OCI-LY7 (cell line): ENCODE results near the gene CWC27. TPM values are rescaled to one million over a fixed set of nuclear protein-coding genes. Genes with fewer than 3 reads are reported as not detected.

Experiments
- BruUV-seq: library from RNA; stranded (reverse); fragments of 400-500 nt; replicated peaks from 2 replicates; lab custom pipeline; 2021; lab: Mats Ljungman, UMichigan
- CTCF ChIA-PET: fragments of 300-600 bp; sonication (Branson Sonifier 250); formaldehyde crosslinking; loops from one replicate; lab custom pipeline; 2022; ENCODE audit warnings: antibody characterized with exemption; ENCODE audit not compliant: unreplicated experiment; lab: Charles Lee
- POLR2A ChIA-PET: fragments of 300-600 bp; sonication (Branson Sonifier 250); formaldehyde crosslinking; loops from one replicate; lab custom pipeline; 2022; ENCODE audit warnings: antibody characterized with exemption; lab: Charles Lee
- DNase-seq: peaks from one replicate; pipeline ENCODE4 v3.0.0-alpha.2; 2015; ENCODE audit warnings: low spot score
- H2AFZ ChIP-seq: fragments of 200-600 bp; sonication (generic), shearing (Covaris generic); 2 replicates; pipeline ENCODE4 v1.6.1; 2014; ENCODE audit warnings: mild to moderate bottlenecking, antibody characterized with exemption, low read length, moderate library complexity
- H3K27ac ChIP-seq: fragments of 200-600 bp; sonication (generic); 2 replicates; pipeline ENCODE4 v1.5.1; 2014; ENCODE audit warnings: mixed run types, low read depth, mild to moderate bottlenecking, moderate library complexity, low read length, inconsistent platforms; ENCODE audit not compliant: poor library complexity, severe bottlenecking
- H3K36me3 ChIP-seq: fragments of 200-600 bp; sonication (generic); 2 replicates; pipeline ENCODE4 v1.6.1; 2014; ENCODE audit warnings: mild to moderate bottlenecking, antibody characterized with exemption, low read length, moderate library complexity, mixed read lengths; ENCODE audit not compliant: insufficient read depth
- H3K4me1 ChIP-seq: fragments of 200-600 bp; sonication (generic); 2 replicates; pipeline ENCODE4 v1.5.1; 2014; ENCODE audit warnings: mild to moderate bottlenecking, low read length; ENCODE audit not compliant: insufficient read depth, poor library complexity, severe bottlenecking
- H3K4me2 ChIP-seq: fragments of 200-600 bp; sonication (generic); 2 replicates; pipeline ENCODE4 v1.6.1; 2014; ENCODE audit warnings: mild to moderate bottlenecking, low read length
- H3K4me3 ChIP-seq: fragments of 200-600 bp; sonication (generic); 2 replicates; pipeline ENCODE4 v1.5.1; 2014; ENCODE audit warnings: mild to moderate bottlenecking, low read depth, low read length; ENCODE audit not compliant: poor library complexity, severe bottlenecking
- H3K79me2 ChIP-seq: fragments of 200-600 bp; sonication (generic); 2 replicates; pipeline ENCODE4 v1.6.1; 2016; ENCODE audit warnings: low read depth, mild to moderate bottlenecking, low read length, moderate library complexity, mixed read lengths; ENCODE audit not compliant: insufficient read depth
- H3K9me2 ChIP-seq: fragments of 200-600 bp; sonication (generic); 2 replicates; pipeline ENCODE4 v1.6.1; 2016; ENCODE audit warnings: mild to moderate bottlenecking, low read length, mixed read lengths; ENCODE audit not compliant: insufficient read depth
- H3K9me3 ChIP-seq: fragments of 200-600 bp; sonication (generic); 2 replicates; pipeline ENCODE4 v1.6.1; 2014; ENCODE audit warnings: mild to moderate bottlenecking, mixed run types, low read length, mixed read lengths
- H4K20me1 ChIP-seq: fragments of 200-600 bp; sonication (generic); 2 replicates; pipeline ENCODE4 v1.6.1; 2014; ENCODE audit warnings: mild to moderate bottlenecking, antibody characterized with exemption, low read length, moderate library complexity, mixed read lengths; ENCODE audit not compliant: insufficient read depth
- EZH2phosphoT487 ChIP-seq: fragments of 200-600 bp; sonication (generic); IDR thresholded peaks from 2 replicates; pipeline ENCODE4 v1.6.1; 2018; ENCODE audit warnings: low read depth, borderline replicate concordance, mild to moderate bottlenecking, mixed run types, antibody characterized with exemption, low read length, moderate library complexity, mixed read lengths
- intact Hi-C: fragments of 100-400 bp; cut with micrococcal nuclease; formaldehyde crosslinking; loops from one replicate; pipeline ENCODE4 v1.10.0; 2022; ENCODE audit not compliant: unreplicated experiment
- total RNA-seq, 2 experiments: library from RNA; depleted of rRNA in 1 of 2; stranded (reverse); fragments of >200 nt in 1 of 2; shearing (Covaris generic) in 1 of 2; gene quantifications; 2 replicates each; pipeline ENCODE4 v1.2.3, GENCODE V29; 2014 to 2022
- TF ChIP-seq, protein P1 (sequence below): fragments of 200-600 bp; sonication (generic); conservative IDR thresholded peaks from 2 replicates; pipeline ENCODE4 v1.5.1; 2014; ENCODE audit warnings: mild to moderate bottlenecking, antibody characterized with exemption, low read length, moderate library complexity, mixed read lengths

CWC27 gene
- total RNA-seq, 2 experiments from 2014 or later = 15.4 to 33.1 TPM

DNA sequence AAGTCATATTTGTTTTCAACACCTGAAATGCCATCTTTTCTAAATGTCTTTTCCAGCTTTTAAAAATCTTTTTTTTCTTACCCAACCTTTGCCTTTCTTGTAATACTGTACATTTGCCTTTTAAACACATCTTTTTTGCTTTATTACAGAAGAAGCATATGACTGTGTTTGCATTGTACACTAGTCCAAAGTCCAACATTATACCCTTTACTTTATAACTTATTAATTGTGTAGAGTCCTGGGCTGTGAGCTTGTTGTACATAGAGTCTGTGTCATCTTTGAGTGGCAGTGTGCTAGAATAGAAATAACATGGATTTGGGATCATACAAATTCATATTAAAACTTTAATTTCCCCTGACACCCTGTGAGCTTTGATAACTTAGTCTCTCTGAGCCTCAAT lies 23.7 kb downstream of the CWC27 start:
- DNase-seq = no peak
- POLR2A ChIA-PET = interaction anchor here (0.7 to 1.3 kb wide), 2 partner anchors 21 to 346 kb away, joined by 3 read pairs; no protein-coding TSS in a partner anchor
- no peak overlapping the region for H2AFZ ChIP-seq
- H3K36me3 ChIP-seq = peaks cover 8% of the 10 kb centered on the region; the same call in 1 of the 2 replicates
- H3K9me3 ChIP-seq = no peaks in the 10 kb centered on the region
- no TSS peak for BruUV-seq
- no peak overlapping the region for H3K4me2 ChIP-seq
- no peak overlapping the region for H3K4me3 ChIP-seq
- intact Hi-C loops = no loop called here
- TF ChIP-seq, protein P1, sequence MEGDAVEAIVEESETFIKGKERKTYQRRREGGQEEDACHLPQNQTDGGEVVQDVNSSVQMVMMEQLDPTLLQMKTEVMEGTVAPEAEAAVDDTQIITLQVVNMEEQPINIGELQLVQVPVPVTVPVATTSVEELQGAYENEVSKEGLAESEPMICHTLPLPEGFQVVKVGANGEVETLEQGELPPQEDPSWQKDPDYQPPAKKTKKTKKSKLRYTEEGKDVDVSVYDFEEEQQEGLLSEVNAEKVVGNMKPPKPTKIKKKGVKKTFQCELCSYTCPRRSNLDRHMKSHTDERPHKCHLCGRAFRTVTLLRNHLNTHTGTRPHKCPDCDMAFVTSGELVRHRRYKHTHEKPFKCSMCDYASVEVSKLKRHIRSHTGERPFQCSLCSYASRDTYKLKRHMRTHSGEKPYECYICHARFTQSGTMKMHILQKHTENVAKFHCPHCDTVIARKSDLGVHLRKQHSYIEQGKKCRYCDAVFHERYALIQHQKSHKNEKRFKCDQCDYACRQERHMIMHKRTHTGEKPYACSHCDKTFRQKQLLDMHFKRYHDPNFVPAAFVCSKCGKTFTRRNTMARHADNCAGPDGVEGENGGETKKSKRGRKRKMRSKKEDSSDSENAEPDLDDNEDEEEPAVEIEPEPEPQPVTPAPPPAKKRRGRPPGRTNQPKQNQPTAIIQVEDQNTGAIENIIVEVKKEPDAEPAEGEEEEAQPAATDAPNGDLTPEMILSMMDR = no peak
- TF ChIP-seq EZH2phosphoT487 = no peak
- no peak overlapping the region for H3K27ac ChIP-seq
- H4K20me1 ChIP-seq = no peaks in the 10 kb centered on the region
- no peaks in the 10 kb centered on the region for H3K79me2 ChIP-seq
- H3K4me1 ChIP-seq = no peaks in the 10 kb centered on the region
- CTCF ChIA-PET = no interaction called here
- H3K9me2 ChIP-seq = no peaks in the 10 kb centered on the region

DNA sequence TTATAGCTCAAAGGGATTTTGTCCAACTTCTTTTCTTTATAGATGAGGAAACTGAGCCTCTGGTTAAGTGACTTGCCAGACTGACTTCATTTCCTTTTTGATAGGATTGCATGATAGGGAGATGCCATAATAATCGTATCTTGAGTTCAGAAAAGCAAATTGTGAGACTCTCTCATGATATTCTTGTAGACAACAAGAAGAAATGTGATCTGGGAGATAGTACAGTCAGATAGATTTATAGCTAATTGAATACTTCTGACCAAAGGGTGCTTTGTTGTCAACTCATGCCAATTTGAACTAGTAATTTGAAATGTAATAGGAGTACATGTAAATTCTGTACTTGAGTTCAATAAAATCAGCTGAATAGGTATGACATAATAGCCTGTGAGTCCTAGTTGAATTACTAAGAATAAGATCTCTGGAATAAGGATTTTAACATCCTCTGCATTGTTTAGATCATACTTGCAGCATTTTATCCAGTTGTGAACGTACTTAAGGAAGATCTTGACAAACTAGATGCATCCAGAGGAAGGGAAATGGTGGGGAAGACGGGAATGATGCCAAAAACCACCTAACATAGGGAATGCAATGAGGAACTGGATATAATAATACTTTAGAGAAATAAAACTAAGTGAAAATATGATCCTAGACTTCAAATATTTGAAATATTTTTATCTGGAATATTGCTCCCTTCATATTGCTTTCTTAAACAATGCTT lies 25.5 kb downstream of the CWC27 start:
- TF ChIP-seq EZH2phosphoT487 = no peak
- TF ChIP-seq, protein P1 = no peak
- no peak for DNase-seq
- no TSS peak for BruUV-seq
- POLR2A ChIA-PET = interaction anchor here (0.7 kb wide), 1 partner anchor 148 kb away, joined by 3 read pairs; no protein-coding TSS in a partner anchor
- H3K4me2 ChIP-seq = no peak overlapping the region
- no peak overlapping the region for H2AFZ ChIP-seq
- H3K27ac ChIP-seq = no peak overlapping the region
- no peaks in the 10 kb centered on the region for H4K20me1 ChIP-seq
- intact Hi-C loops = no loop called here
- no peaks in the 10 kb centered on the region for H3K4me1 ChIP-seq
- no peak overlapping the region for H3K4me3 ChIP-seq
- H3K79me2 ChIP-seq = no peaks in the 10 kb centered on the region
- no peaks in the 10 kb centered on the region for H3K9me2 ChIP-seq
- H3K9me3 ChIP-seq = no peaks in the 10 kb centered on the region
- CTCF ChIA-PET = no interaction called here
- H3K36me3 ChIP-seq = peaks cover 11% of the 10 kb centered on the region; the same call in 1 of the 2 replicates

DNA sequence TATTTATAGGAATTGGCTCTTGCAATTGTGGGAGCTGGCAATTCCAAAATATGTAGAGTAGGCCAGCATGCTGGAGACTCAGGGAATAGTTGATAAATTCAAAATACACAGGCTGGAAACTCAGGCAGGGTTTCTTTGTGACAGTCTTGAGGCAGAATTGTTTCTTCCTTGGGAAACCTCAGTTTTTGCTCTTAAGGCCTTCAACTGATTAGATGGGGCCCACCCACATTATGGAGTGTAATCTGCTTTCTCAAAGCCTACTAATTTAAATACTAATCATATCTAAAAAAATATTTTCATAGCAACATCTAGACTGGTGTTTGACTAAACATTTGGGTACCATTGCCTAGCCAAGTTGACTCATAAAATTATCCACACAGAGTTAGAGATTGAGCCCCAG lies 27.6 kb downstream of the CWC27 start:
- Histone ChIP-seq H3K4me1 (no peaks in the 10 kb centered on the region), H3K36me3 (peaks cover 16% of the 10 kb centered on the region), H3K4me2 (no peak overlapping the region), H3K9me3 (no peaks in the 10 kb centered on the region), H3K27ac (no peak overlapping the region), H3K9me2 (no peaks in the 10 kb centered on the region), H3K4me3 (no peak overlapping the region), H4K20me1 (no peaks in the 10 kb centered on the region), H3K79me2 (no peaks in the 10 kb centered on the region), H2AFZ (no peak overlapping the region)
- no peak for TF ChIP-seq EZH2phosphoT487
- TF ChIP-seq, protein P1 = no peak
- ChIA-PET CTCF (no interaction called here), POLR2A (no interaction called here)
- intact Hi-C loops = no loop called here
- no peak for DNase-seq
- no TSS peak for BruUV-seq
